Posterior vena cava (tissue), 2 donors: Measurements from ENCODE around the gene PCOLCE2. TPM values are rescaled to one million over a fixed set of nuclear protein-coding genes. Genes with fewer than 3 reads are reported as not detected.
A peak's percentile ranks its signal among the peaks of the same experiment; 100 is the strongest.

Experiments used
- DNase-seq: peaks from one replicate; pipeline ENCODE4 v3.0.0-alpha.2; 2020; ENCODE audit warnings: low spot score
- intact Hi-C, 2 donors: fragments of 100-400 bp; cut with DNase I; formaldehyde crosslinking; loops; one replicate each; pipeline versions ENCODE4 v1.14.1 to v1.14.2; 2022 to 2023
- total RNA-seq, 2 donors: library from RNA; stranded (reverse); fragmentation: NEBNext Ultra II Directional; extraction: Animal tissue kit (Norgen Biotek cat#: 25700); gene quantifications; one replicate each; pipeline ENCODE4 v1.2.1, GENCODE V29; 2021
- donor health status: DM: yes; HTN: yes; CAD: no.
- donor health status: DM: yes; HTN: yes; CAD: no.

Gene PCOLCE2
- total RNA-seq, 2 donors from 2014 or later, result 39.7 to 54.5 TPM

- DNase-seq, result no peak
- intact Hi-C loops, result loop anchor here in 1 of 2 donors (5.0 kb wide), 1 partner anchor 142 kb away; no protein-coding TSS in a partner anchor
These were observed 49.1 kb downstream of the PCOLCE2 start for GRCh38 chr3:142839831-142840230.

GRCh38 chr3:142837526-142837925, 51.4 kb downstream of the PCOLCE2 start:
- intact Hi-C loops, result loop anchor here in 1 of 2 donors (5.0 kb wide), 1 partner anchor 145 kb away; no protein-coding TSS in a partner anchor
- DNase-seq, result no peak

GRCh38 chr3:142828703-142829305, 60.1 kb downstream of the PCOLCE2 start:
- DNase-seq, result peak; percentile 95
- intact Hi-C loops, result loop anchor here in 1 of 2 donors (5.0 kb wide), 1 partner anchor 163 kb away; no protein-coding TSS in a partner anchor

GRCh38 chr3:142819179-142819578, 69.7 kb downstream of the PCOLCE2 start:
- intact Hi-C loops, result no loop called here

GRCh38 chr3:142818651-142819050, 70.2 kb downstream of the PCOLCE2 start:
- DNase-seq, result no peak
- intact Hi-C loops, result no loop called here

More at GRCh38 chr3:142819179-142819578, 69.7 kb downstream of the PCOLCE2 start:
- no peak for DNase-seq

GRCh38 chr3:142817897-142818296, 71.0 kb downstream of the PCOLCE2 start:
- DNase-seq, result no peak
- intact Hi-C loops, result no loop called here

GRCh38 chr3:142817356-142817755, 71.5 kb downstream of the PCOLCE2 start:
- DNase-seq, result no peak
- intact Hi-C loops, result no loop called here

GRCh38 chr3:142815803-142816202, 73.1 kb downstream of the PCOLCE2 start:
- intact Hi-C loops, result no loop called here
- no peak for DNase-seq

- no peak for DNase-seq
- intact Hi-C loops, result no loop called here
These were observed 79.6 kb downstream of the PCOLCE2 start for GRCh38 chr3:142809259-142809658.

GRCh38 chr3:142808103-142808917, 80.6 kb downstream of the PCOLCE2 start:
- no peak for DNase-seq
- intact Hi-C loops, result no loop called here

- no peak for DNase-seq
- intact Hi-C loops, result no loop called here
These were observed 86.0 kb downstream of the PCOLCE2 start for GRCh38 chr3:142802891-142803290.

GRCh38 chr3:142801746-142802145, 87.1 kb downstream of the PCOLCE2 start:
- intact Hi-C loops, result no loop called here
- no peak for DNase-seq

- no peak for DNase-seq
- intact Hi-C loops, result no loop called here
These were observed 92.1 kb downstream of the PCOLCE2 start for GRCh38 chr3:142796823-142797222.

- intact Hi-C loops, result no loop called here
- no peak for DNase-seq
These were observed 93.6 kb downstream of the PCOLCE2 start for GRCh38 chr3:142795332-142795731.

- DNase-seq, result no peak
- intact Hi-C loops, result no loop called here
These were observed 94.4 kb downstream of the PCOLCE2 start for GRCh38 chr3:142794508-142794907.

- no peak for DNase-seq
- intact Hi-C loops, result no loop called here
These were observed 101.2 kb downstream of the PCOLCE2 start for GRCh38 chr3:142787719-142788118.

GRCh38 chr3:142785996-142786395, 102.9 kb downstream of the PCOLCE2 start:
- DNase-seq, result no peak
- intact Hi-C loops, result no loop called here

- DNase-seq, result no peak
- intact Hi-C loops, result no loop called here
These were observed 104.7 kb downstream of the PCOLCE2 start for GRCh38 chr3:142784228-142784627.

GRCh38 chr3:142782616-142783015, 106.3 kb downstream of the PCOLCE2 start:
- no peak for DNase-seq
- intact Hi-C loops, result no loop called here

GRCh38 chr3:142779591-142779990, 109.3 kb downstream of the PCOLCE2 start:
- no peak for DNase-seq
- intact Hi-C loops, result no loop called here

GRCh38 chr3:142778541-142778940, 110.3 kb downstream of the PCOLCE2 start:
- DNase-seq, result no peak
- intact Hi-C loops, result no loop called here
